Dermis microvascular lymphatic vessel endothelial cell (primary cell): ENCODE results near the gene GLI3. TPM values are rescaled to one million over a fixed set of nuclear protein-coding genes. Genes with fewer than 3 reads are reported as not detected.
"Not testable (repeated sequence)": the region's sequence is repeated elsewhere in the genome, so short reads cannot be mapped to it uniquely, and the experiment has no call there.

Experiments
- DNase-seq, 2 donors: peaks; one replicate each; pipeline versions ENCODE4 v3.0.0 to v3.0.0-alpha.2; 2010; ENCODE audit warnings: low read depth in 2 of 2
- total RNA-seq: library from RNA; depleted of rRNA; stranded (reverse); fragments of >200 nt; gene quantifications from 2 replicates; pipeline ENCODE4 v1.2.1, GENCODE V29; 2014

Gene GLI3
- total RNA-seq, 1 donor from 2014 or later = 0.26 TPM

GRCh38 chr7:42212541-42213090 is 24.4 kb downstream of the GLI3 start:
- DNase-seq = no peak

GRCh38 chr7:42211938-42212337 is 25.1 kb downstream of the GLI3 start:
- no peak for DNase-seq

- DNase-seq = no peak
Observed at GRCh38 chr7:42210779-42211178, 26.2 kb downstream of the GLI3 start.

DNA sequence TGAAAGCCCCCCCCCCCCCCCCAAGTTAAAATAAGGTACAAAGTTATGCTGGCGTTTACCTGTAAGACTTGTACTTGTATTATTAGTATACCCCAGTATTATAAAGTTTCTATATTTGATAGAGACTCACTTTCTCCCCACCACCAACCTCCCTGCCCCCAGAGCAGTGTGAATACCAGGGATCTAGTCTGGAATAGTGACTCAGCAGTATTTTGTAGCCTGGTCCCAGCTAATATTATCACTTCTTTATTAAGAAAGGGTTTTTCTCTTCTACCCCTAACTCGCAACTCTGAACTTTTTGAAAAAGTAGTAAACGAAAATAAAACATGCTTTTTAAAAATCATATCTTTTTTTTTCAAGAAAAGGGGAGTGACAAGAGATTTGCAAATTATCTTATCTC is 26.7 kb downstream of the GLI3 start:
- no peak for DNase-seq

- DNase-seq = not testable (repeated sequence)
Observed at GRCh38 chr7:42209085-42209484, 27.9 kb downstream of the GLI3 start.

DNA sequence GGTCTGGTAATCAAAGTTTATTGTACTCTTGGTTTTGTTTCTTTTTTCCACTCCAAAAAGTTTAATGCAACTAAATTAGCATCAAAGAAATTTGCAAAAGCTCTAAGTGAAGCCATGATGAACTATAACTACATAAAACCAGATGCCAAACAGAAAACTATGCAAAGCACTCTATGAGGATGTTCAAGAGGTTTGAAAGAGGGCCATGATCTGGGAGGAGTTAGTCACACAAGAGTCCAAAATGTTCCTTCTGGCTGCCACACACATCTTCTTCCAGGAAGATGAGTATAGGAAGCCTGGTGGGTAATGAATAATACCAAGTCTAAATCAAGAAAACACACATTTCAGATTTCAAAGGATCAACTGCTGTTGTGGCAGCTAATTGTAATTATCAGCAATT is 28.4 kb downstream of the GLI3 start:
- no peak for DNase-seq

- no peak for DNase-seq
Observed at GRCh38 chr7:42207420-42207819, 29.6 kb downstream of the GLI3 start.

DNA sequence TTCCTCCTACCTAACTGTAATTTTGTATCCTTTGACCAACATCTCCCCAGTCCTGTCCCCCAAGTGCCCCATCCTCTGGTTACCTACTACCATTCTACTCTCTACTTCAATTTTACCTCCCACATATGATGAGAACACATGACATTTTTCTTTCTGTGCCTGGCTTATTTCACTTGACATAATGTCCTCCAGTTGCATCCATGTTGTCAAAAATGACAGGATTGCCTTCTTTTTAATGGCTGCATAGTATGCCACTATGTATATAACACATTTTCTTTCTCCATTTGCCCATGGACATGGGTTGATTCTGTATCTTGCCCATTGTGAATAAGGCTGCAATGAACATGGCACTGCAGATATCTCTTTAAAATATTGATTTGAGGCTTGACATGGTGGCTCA is 33.7 kb downstream of the GLI3 start:
- DNase-seq = no peak

DNA sequence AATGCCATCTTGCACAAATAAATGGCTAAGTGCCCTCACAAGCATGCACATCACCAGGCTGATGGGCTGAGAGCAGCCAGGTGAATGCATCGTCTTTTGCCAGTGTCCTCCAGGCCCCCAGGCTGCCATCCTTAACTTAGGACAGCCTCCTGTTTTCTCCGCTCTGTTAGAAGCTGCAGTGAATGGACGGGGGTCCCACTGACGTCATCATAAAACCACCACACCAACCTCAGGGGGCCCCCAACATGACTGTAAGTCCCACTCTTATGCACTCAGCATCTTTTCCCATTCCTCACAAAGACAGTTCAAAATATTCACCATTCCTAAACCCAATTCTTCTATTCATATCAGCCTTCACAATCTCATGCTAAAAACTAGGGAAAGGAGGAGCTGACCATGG is 34.4 kb downstream of the GLI3 start:
- DNase-seq = no peak

DNA sequence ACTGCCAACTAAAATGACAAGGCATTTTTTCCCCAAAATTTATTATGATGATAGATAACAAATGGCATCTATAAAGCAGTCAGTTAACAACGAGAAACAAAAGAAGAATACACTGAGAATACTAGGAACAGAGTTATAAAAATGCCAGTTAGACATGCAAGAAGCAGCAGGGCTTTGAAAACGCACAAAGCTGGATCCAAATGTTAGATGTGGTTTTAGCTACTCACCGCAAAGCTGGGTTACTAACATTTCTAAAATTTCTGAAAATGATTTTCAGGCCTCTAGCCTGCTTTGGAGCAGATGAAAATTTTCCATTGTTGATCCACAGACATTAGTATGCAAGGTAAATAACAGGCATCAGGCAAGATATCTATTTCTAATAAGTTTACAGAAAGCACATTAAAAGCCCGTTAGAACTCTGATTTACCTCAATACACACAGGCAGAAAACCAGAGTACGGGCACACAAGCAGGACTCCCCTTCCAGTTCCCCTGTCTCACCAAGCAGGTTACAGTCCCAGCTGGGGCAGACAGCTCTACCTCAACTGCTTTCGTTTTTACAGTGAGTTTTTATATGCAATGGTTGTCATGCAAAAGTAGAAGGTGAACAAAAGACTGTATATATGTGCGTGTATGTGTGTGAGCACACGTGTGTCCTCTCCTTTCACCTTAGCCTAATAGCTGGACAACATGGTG is 37.9 kb downstream of the GLI3 start:
- DNase-seq = no peak

DNA sequence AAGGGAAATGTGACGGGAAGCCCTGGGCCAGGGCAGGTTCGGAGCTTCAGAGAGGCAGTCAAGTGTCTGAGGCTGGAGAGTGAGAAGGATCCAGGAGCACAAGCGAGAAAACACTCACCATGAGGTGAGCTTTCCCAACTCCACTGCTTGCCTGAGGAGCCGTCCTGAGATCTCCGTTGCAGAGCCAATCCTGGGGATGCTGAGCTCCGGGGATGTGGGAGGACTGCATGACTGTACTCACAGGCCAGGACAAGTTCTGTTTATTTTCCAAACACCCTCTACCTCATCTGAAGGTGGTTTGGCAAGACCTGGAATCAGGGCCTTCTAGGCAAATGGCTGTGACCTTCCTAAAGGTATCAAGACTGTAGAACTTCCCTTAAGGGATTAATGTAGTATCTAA is 38.7 kb downstream of the GLI3 start:
- DNase-seq = no peak

DNA sequence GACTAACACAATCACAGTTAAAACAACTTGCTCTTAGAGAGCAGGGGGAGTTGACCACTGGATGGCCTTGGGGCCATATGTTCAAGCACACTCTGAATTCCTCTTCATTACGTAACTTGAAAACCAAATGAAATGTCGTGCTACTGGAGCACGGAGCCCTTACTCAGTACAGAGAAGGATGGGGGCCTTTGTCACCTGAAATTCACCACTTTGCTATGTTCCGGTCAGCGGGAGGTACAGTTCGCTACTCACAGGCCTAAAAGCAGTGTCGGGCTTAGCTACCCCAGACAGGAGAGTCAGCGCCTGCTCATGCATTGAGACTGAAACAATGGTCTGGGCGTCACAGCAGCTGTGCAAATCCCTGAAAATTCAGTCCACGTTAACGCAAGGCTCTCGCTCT is 39.6 kb downstream of the GLI3 start:
- DNase-seq = no peak

DNA sequence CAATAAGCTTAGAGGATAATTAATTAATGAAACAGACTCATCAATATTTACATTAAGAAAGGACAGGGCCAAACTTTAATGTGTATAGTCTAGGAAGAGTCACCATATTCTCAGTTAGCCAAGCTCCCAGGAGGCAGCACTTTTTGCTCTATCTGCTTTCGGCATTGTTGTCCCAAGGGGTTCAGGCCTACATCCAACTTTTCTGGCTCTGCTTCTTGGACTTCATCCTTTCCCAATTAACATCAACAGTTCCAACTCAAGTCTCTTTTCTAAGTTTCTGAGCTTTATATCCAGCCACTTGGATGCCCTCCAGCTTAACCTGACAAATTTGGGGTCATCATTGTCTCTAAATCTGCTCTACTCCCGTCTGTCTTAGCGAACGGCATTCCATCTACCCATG is 42.8 kb downstream of the GLI3 start:
- no peak for DNase-seq

DNA sequence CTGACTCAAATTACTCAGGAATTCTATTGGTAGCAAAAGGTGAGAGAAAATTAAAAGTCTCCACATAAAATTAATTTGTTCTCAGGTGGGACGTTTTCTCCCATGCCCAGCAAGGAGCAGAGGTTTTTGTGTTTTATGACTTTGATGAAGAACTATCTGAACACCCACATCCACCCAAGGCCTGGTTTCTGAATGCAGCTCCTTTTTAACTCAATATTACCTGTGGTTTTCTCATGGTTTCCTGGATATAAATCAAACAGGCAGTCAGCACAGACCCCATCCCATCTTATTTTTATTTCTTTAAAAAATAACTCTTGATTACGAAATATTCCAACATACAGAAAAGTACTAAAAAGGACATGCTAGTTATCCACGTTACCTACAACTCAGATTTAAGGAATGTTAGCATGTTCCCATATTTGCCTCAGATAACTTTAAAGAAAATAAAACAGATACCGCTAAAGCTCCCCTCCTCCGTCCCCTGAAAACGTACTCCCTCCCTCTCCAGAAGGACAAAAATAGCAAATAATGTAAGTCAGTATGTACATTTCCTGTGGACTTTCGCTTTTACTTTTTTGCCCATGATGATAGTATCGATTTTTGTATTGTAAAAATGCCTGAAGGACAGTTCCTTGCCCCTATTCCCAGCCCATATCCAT is 43.4 kb downstream of the GLI3 start:
- DNase-seq = no peak

DNA sequence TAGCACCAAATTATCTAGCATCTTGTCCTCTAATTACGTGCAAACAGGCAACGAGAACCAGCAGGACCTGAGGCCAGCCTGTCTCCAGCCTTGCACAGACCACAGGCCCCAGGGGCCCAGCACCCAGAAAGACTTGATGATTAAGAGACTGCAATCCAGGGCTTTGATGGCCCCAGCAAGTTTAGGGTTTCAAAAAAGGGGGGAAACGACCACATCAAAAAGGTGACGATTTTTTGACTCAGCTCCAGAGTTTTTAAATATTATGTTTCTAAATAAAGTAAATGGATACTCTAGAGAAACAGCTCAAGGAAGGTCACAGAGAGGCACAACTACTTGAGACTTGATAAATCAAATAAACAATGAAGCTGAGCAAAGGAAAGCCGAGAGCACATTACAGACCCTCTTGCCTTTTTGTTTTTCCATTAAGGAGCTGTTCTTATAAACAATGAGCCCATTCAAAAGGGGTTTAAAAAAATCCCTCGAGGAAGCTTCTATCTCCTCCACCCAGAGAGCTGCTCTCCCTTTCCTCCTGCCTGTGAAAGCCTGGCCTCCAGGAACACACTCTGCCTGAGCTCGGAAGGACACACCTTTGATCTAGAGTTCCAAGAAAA is 44.1 kb downstream of the GLI3 start:
- DNase-seq = no peak

GRCh38 chr7:42192066-42192465 is 44.9 kb downstream of the GLI3 start:
- DNase-seq = no peak

GRCh38 chr7:42189535-42189934 is 47.5 kb downstream of the GLI3 start:
- DNase-seq = peak in 1 of 2 donors; percentile 26

- no peak for DNase-seq
Observed at GRCh38 chr7:42186151-42186550, 50.9 kb downstream of the GLI3 start.

DNA sequence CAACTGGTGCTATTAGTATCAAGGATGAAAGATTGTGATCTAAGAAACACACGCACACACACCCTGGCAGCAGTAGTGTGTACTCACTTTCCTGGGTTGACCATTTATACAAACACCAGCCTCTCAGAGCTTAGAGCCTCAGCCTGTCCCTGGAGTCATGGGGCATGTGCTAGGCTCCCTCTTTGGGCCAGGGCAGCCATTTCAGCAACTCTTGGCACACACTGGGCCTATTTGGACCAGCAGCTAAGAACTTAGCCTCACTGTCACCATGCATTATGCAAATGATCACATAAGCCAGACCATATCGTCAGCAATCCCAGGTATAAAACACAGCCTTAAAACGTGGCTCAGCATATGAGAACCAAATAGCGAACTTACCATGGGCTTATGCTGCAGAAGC is 51.3 kb downstream of the GLI3 start:
- no peak for DNase-seq

- no peak for DNase-seq
Observed at GRCh38 chr7:42183547-42183946, 53.5 kb downstream of the GLI3 start.

- no peak for DNase-seq
Observed at GRCh38 chr7:42181566-42181965, 55.4 kb downstream of the GLI3 start.

GRCh38 chr7:42180806-42181205 is 56.2 kb downstream of the GLI3 start:
- peak in 1 of 2 donors; percentile 43 for DNase-seq

DNA sequence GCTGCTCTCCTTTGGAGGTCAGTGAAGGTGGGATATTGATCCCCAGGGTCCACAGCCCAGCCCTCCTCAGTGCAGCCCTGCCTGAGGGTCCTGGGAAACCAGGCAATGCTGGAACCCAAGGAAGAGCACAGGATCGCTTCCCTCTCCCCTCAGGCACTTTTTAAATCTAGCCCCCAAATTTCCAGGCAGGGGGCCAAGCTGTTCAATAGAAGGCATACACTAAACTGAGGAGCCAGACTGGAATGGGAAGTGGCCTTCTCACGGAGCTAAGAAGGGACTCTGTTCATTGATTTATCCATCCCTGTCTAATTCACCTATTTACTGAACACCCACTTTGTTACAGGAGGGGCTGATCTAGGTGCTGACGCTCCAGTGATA is 60.3 kb downstream of the GLI3 start:
- no peak for DNase-seq
